Fibroblast of the aortic adventitia (primary cell): ENCODE results near the gene KRTAP16-1. TPM values are rescaled to one million over a fixed set of nuclear protein-coding genes. Genes with fewer than 3 reads are reported as not detected.
"Not testable (repeated sequence)": the region's sequence is repeated elsewhere in the genome, so short reads cannot be mapped to it uniquely, and the experiment has no call there.

ENCODE experiments used
- DNase-seq: peaks from one replicate; pipeline ENCODE4 v3.0.0-alpha.2; 2010; ENCODE audit warnings: low read depth
- H3K4me3 ChIP-seq: 2 replicates; pipeline ENCODE4 v1.5.1; 2011; ENCODE audit warnings: low read depth, mild to moderate bottlenecking, control low read depth, low read length, moderate library complexity
- CTCF ChIP-seq: IDR thresholded peaks from 2 replicates; pipeline ENCODE4 v1.5.1; 2011; ENCODE audit warnings: mild to moderate bottlenecking, low read length, control low read depth, inconsistent platforms; ENCODE audit not compliant: insufficient read depth
- total RNA-seq: library from RNA; depleted of rRNA; stranded (reverse); fragments of >200 nt; gene quantifications from 2 replicates; pipeline ENCODE4 v1.2.3, GENCODE V29; 2012; ENCODE audit warnings: low replicate concordance

KRTAP16-1 gene
- total RNA-seq, 1 donor: not detected

DNA sequence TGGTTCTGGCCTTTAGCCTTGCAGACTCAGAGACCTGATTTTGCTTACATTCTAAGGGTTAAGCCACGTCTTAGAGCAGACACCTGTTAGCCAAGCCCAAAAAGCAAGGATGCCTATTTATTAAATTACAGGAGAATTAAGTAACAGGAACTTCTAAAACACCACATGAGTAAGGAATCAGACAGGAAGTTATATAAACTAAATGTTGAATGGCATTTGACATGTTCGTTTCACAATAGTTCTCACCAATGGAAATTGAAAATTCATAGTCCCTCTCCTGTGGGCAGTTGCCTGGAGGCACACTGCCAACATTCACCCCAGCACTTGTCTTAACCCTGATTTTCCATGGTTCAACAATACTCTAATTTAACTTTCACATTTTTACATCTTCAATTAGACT, 24.6 kb downstream of the KRTAP16-1 start:
- DNase-seq: no peak
- TF ChIP-seq CTCF: no peak
- no peak overlapping the region for H3K4me3 ChIP-seq

GRCh38 chr17:41284043-41284442, 25.1 kb downstream of the KRTAP16-1 start:
- no peak for TF ChIP-seq CTCF
- no peak for DNase-seq
- H3K4me3 ChIP-seq: no peak overlapping the region

DNA sequence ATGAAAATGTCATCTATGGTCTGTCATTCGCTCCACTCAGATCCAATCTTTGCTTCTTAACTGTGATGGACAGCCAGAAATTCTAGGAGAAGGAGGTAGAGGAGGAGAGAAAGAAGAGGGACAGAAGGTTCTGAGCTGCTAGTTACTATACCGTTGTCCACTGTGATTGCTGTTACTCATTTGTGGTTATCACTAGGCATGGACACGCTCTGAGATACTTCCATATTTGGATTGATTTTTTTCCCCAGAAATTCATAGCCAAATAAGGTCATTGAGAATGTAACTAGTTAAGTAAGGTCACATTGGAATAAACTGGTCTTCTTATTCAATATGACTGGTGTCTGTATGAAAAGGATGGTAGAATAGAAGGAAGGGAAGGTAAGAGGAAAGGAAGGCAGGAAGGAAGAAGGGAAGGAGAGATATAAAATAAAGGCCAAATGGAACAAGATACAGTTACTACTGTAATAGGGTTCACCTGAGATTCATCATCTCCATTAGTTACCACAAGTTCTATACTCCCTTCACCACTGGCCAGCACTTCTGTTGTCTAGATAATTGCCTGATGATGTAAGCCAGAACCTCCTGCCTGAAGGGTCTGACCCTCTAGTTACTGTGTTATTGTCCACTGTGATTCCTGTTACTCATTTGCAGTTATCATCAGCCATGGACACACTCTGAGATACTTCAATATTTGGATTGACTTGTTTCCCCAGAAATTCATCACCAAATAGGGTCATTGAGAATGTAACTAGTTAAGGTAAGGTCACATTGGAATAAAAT, 30.7 kb downstream of the KRTAP16-1 start:
- no peak for TF ChIP-seq CTCF

GRCh38 chr17:41275648-41276190, 33.4 kb downstream of the KRTAP16-1 start, which contains the start of gene KRTAP9-7:
Gene KRTAP9-7 (plus strand): TSS chr17:41275698. CDS start chr17:41275698, 0 bp downstream.
- H3K4me3 ChIP-seq, DNase-seq: not testable (repeated sequence)

More for the DNA sequence above, 30.7 kb downstream of the KRTAP16-1 start:
- DNase-seq: no peak
- H3K4me3 ChIP-seq: no peak overlapping the region

DNA sequence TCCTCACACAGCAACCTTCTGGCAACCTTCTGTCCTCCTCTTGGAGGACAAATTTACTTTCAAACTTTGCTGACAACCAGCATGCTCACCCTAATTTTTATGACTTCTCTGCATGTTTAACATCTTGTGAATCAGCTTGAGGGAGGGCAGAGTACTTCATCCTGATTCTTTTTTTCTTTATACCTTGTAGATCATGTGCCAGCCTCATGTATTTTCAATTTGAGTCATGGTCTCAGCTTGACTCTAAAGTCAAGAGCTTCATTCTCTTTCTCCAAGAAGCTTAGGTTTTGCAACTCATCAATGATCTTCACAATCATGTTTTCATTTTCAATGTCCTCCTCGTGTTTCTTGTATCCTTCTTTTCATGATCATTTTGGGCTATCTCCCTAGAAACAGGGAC, 37.3 kb downstream of the KRTAP16-1 start:
- TF ChIP-seq CTCF: no peak

GRCh38 chr17:41271323-41271722, 37.8 kb downstream of the KRTAP16-1 start:
- not testable (repeated sequence) for H3K4me3 ChIP-seq, DNase-seq

More for the DNA sequence above, 37.3 kb downstream of the KRTAP16-1 start:
- no peak for DNase-seq
- no peak overlapping the region for H3K4me3 ChIP-seq

DNA sequence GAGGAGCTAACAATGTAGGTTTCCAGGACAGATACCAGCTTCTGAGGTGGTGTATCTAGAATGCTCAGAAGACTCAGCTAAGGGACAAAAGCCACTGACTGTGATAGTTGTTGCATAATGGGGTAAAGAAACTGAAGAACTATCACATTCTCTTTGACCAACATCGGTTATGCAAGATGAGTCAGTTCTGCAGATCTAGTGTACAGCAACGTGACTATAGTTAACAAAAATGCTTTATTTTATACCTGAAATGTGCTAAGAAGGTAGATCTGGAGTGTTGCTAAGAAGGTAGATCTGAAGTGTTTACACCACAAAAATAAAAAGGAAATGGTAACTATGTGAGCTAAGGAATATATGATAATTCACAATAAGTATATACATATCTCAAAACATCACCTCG, 41.4 kb downstream of the KRTAP16-1 start:
- no peak for DNase-seq
- H3K4me3 ChIP-seq: no peak overlapping the region
- TF ChIP-seq CTCF: no peak

DNA sequence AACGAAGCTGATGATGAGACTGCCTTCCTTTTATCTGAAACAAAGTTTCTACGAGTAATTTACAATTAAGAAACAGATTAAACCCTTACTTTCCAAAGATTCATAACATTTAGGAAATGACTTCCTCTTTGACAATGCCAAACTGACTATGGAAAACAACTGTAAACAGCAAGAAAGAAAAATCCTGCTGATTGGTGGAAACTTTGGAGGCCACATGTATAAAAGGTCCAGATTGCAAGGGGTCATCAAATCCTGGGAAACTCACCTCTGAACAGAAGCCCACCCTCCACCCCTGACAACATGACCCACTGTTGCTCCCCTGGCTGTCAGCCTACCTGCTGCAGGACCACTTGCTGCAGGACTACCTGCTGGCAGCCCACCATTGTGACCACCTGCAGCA, 44.0 kb downstream of the KRTAP16-1 start, which contains the start of gene KRTAP9-6:
Gene KRTAP9-6, plus strand, starts transcription at position 301 of the 400 bp plus-strand sequence. Its CDS starts 0 bp downstream, at position 301.
- no peak within 1 kb of the TSS for H3K4me3 ChIP-seq
- no peak for TF ChIP-seq CTCF
- DNase-seq: no peak
